Testis (tissue), 3 donors: ENCODE measurements around the gene CYGB. TPM values are rescaled to one million over a fixed set of nuclear protein-coding genes. Genes with fewer than 3 reads are reported as not detected.
"Not testable (repeated sequence)": the region's sequence is repeated elsewhere in the genome, so short reads cannot be mapped to it uniquely, and the experiment has no call there.

Source experiments
- DNase-seq: peaks from one replicate; pipeline ENCODE4 v3.0.0-alpha.2; 2019
- H3K27ac ChIP-seq, 2 donors: fragments of 200-600 bp; sonication (generic); one replicate each; pipeline ENCODE4 v1.5.1; 2019
- H3K27me3 ChIP-seq: fragments of 200-600 bp; sonication (generic); one replicate; pipeline ENCODE4 v1.5.1; 2019
- H3K36me3 ChIP-seq: fragments of 200-600 bp; sonication (generic); one replicate; pipeline ENCODE4 v1.5.1; 2017; ENCODE audit warnings: low read depth; ENCODE audit errors: missing control alignments
- H3K4me1 ChIP-seq: fragments of 200-600 bp; sonication (generic); one replicate; pipeline ENCODE4 v1.5.1; 2019
- H3K4me3 ChIP-seq, 2 donors: fragments of 200-600 bp; sonication (generic); one replicate each; pipeline ENCODE4 v1.5.1; 2017 to 2019
- H3K9me3 ChIP-seq: fragments of 200-600 bp; sonication (generic); one replicate; pipeline ENCODE4 v1.5.1; 2017
- CTCF ChIP-seq, 3 experiments: fragments of 450-650 bp in 2 of 3; fragments of 200-600 bp in 1 of 3; sonication (generic) in 1 of 3; IDR thresholded peaks; one replicate each; pipeline ENCODE4 v1.5.1; 2016 to 2019; ENCODE audit warnings: antibody characterized with exemption in 3 of 3, mild to moderate bottlenecking in 2 of 3, moderate library complexity in 1 of 3
- POLR2A ChIP-seq: fragments of 450-650 bp; IDR thresholded peaks from one replicate; pipeline ENCODE4 v1.6.1; 2017; ENCODE audit warnings: antibody characterized with exemption, mild to moderate bottlenecking, moderate library complexity
- WGBS, 2 donors: methylation state at CpG; one replicate each; pipeline ENCODE4 v1.1.5; 2018; 5-methylcytosine and 5-hydroxymethylcytosine counted together
- intact Hi-C: fragments of 100-400 bp; cut with DNase I; formaldehyde crosslinking; loops from one replicate; pipeline ENCODE4 v1.15.1; 2023; ENCODE audit warnings: low total_unique reads
- polyA plus RNA-seq: library from polyadenylated mRNA; stranded (reverse); fragments of 350-450 nt; fragmentation: Illumina TruSeq; extraction: RNeasy Lipid Tissue Mini Kit (QIAGEN cat#74804); gene quantifications from one replicate; pipeline ENCODE4 v1.2.3, GENCODE V29; 2014; ENCODE audit warnings: low read depth, low replicate concordance; ENCODE audit not compliant: insufficient read depth
- total RNA-seq, 2 donors: library from RNA; depleted of rRNA; stranded (reverse); fragments of >200 nt; gene quantifications; one replicate each; pipeline ENCODE4 v1.2.3, GENCODE V29; 2016

CYGB gene
- total and polyA plus RNA-seq, 3 donors from 2014 or later = 3.4 to 9.9 (median 7.2) TPM

GRCh38 chr17:76512366-76513305 is 24.9 kb downstream of the CYGB start:
- H3K9me3 ChIP-seq = no peaks in the 10 kb centered on the region
- peaks cover 2% of the 10 kb centered on the region for H3K4me1 ChIP-seq
- intact Hi-C loops = no loop called here
- 82 to 84% methylated on average over 15 to 22 of the region's 22 CpGs for WGBS, 2 donors
- no peak overlapping the region for H3K4me3 ChIP-seq
- H3K27ac ChIP-seq = no peak overlapping the region
- no peak for TF ChIP-seq CTCF (IDR thresholded peaks at IDR 0.05)
- TF ChIP-seq POLR2A = no peak
- no peak for DNase-seq
- H3K36me3 ChIP-seq = no peaks in the 10 kb centered on the region
- H3K27me3 ChIP-seq = no peaks in the 10 kb centered on the region

GRCh38 chr17:76511668-76512365 is 25.7 kb downstream of the CYGB start:
- H3K27me3 ChIP-seq = no peaks in the 10 kb centered on the region
- H3K4me3 ChIP-seq = no peak overlapping the region
- H3K9me3 ChIP-seq = no peaks in the 10 kb centered on the region
- no peak overlapping the region for H3K27ac ChIP-seq
- TF ChIP-seq POLR2A (no peak), CTCF (IDR thresholded peaks at IDR 0.05) (no peak)
- DNase-seq = no peak
- WGBS, 2 donors = 89 to 92% methylated on average over 11 to 13 of the region's 13 CpGs
- peaks cover 2% of the 10 kb centered on the region for H3K4me1 ChIP-seq
- intact Hi-C loops = no loop called here
- H3K36me3 ChIP-seq = no peaks in the 10 kb centered on the region

DNA sequence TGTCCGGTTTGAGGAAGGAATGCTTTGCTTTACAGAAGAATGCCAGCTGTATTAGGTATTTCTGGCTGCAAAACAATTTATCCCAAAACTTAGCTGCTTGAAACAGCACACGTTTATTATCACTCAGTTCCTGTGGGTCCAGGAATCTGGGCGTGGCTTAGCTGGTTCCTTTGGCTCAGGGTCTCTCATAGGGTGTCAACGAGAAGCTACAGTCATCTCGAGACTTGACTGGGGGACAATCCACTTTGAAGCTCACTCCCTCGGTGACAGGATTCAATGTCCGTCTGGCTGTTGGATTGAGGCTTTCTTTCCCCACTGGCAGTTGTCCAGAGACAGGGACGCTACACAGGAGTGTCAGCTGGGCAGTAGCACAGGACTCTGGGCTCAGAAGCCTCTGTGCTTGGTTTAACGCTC is 26.7 kb downstream of the CYGB start:
- Histone ChIP-seq H3K4me3 (no peak overlapping the region), H3K36me3 (no peaks in the 10 kb centered on the region), H3K4me1 (peaks cover 2% of the 10 kb centered on the region), H3K9me3 (no peaks in the 10 kb centered on the region), H3K27ac (no peak overlapping the region), H3K27me3 (no peaks in the 10 kb centered on the region)
- intact Hi-C loops = no loop called here
- no peak for DNase-seq
- 42 to 46% methylated on average over 9 of the region's 9 CpGs for WGBS, 2 donors
- TF ChIP-seq POLR2A (no peak), CTCF (IDR thresholded peaks at IDR 0.05) (no peak)

GRCh38 chr17:76508472-76509063 is 28.9 kb downstream of the CYGB start:
- not testable (repeated sequence) for H3K4me3 ChIP-seq, H3K27me3 ChIP-seq, DNase-seq, H3K4me1 ChIP-seq, H3K9me3 ChIP-seq, H3K27ac ChIP-seq, H3K36me3 ChIP-seq
- 78% methylated on average over 14 of the region's 14 CpGs for WGBS, 2 donors
- intact Hi-C loops = loop anchor here (5.0 kb wide), 1 partner anchor 41 kb away; the partner anchor contains the start of gene AANAT
